ENCODE results near the gene MANF. TPM values are rescaled to one million over a fixed set of nuclear protein-coding genes. Genes with fewer than 3 reads are reported as not detected.
"Not testable (repeated sequence)": the region's sequence is repeated elsewhere in the genome, so short reads cannot be mapped to it uniquely, and the experiment has no call there.

MANF gene
- total and polyA plus RNA-seq, 2 donors (not counting 1 experiment from before 2014, with no cell fraction given) = 55.3 to 132 TPM

- H3K79me2 ChIP-seq (ENCODE audit: control insufficient read depth, insufficient read depth, low read length) = peaks cover 43% of the 10 kb centered on the region
- peak overlapping the region; percentile 80 for H3K9ac ChIP-seq (ENCODE audit: insufficient read depth, low read length)
- H3K27me3 ChIP-seq (ENCODE audit: control insufficient read depth, insufficient read depth, low read length) = no peaks in the 10 kb centered on the region
- peak overlapping the region; percentile 67 for H3K27ac ChIP-seq (ENCODE audit: insufficient read depth, low read length)
- peak overlapping the region; percentile 94 for H3K4me2 ChIP-seq (ENCODE audit: extremely low read depth, insufficient read depth, low read length)
- TF ChIP-seq EZH2 (IDR thresholded peaks at IDR 0.05; ENCODE audit: low read length, missing control alignments) (no peak), CTCF (conservative IDR thresholded peaks at IDR 0.05 in 1 of 2, IDR thresholded peaks at IDR 0.05 in 1 of 2; ENCODE audit: low read depth in 1 of 2, low read length in 2 of 2) (no peak)
- peaks cover 1% of the 10 kb centered on the region for H4K20me1 ChIP-seq (ENCODE audit: control insufficient read depth, extremely low read depth, insufficient read depth, low read length)
- H3K4me1 ChIP-seq (ENCODE audit: control insufficient read depth, extremely low read depth, insufficient read depth, low read length) = peaks cover 21% of the 10 kb centered on the region
- peak overlapping the region; percentile 59 to 97 (median 88) for H3K4me3 ChIP-seq (replicated peaks in 1 of 4; ENCODE audit: control extremely low read depth in 1 of 4, insufficient read depth in 1 of 4, low read depth in 3 of 4, low read length in 4 of 4)
- H3K9me3 ChIP-seq (ENCODE audit: control insufficient read depth, insufficient read depth, low read depth, low read length) = no peaks in the 10 kb centered on the region
- no peak overlapping the region for H2AFZ ChIP-seq (ENCODE audit: low read length)
- DNase-seq (ENCODE audit: low read depth in 2 of 2) = no peak
- H3K36me3 ChIP-seq (ENCODE audit: control insufficient read depth, insufficient read depth, low read length) = peaks cover 11% of the 10 kb centered on the region
Observed at GRCh38 chr3:51386159-51386851, 1.2 kb downstream of the MANF start.

- Histone ChIP-seq H3K4me1 (ENCODE audit: control insufficient read depth, extremely low read depth, insufficient read depth, low read length) (peaks cover 21% of the 10 kb centered on the region), H3K4me3 (replicated peaks in 1 of 4; ENCODE audit: control extremely low read depth in 1 of 4, insufficient read depth in 1 of 4, low read depth in 3 of 4, low read length in 4 of 4) (peak overlapping the region; percentile 59 to 97 (median 88)), H3K36me3 (ENCODE audit: control insufficient read depth, insufficient read depth, low read length) (peaks cover 11% of the 10 kb centered on the region), H3K27ac (ENCODE audit: insufficient read depth, low read length) (peak overlapping the region; percentile 40), H4K20me1 (ENCODE audit: control insufficient read depth, extremely low read depth, insufficient read depth, low read length) (peaks cover 1% of the 10 kb centered on the region), H3K9me3 (ENCODE audit: control insufficient read depth, insufficient read depth, low read depth, low read length) (no peaks in the 10 kb centered on the region), H3K9ac (ENCODE audit: insufficient read depth, low read length) (peak overlapping the region; percentile 8), H2AFZ (ENCODE audit: low read length) (no peak overlapping the region), H3K4me2 (ENCODE audit: extremely low read depth, insufficient read depth, low read length) (peak overlapping the region; percentile 94), H3K27me3 (ENCODE audit: control insufficient read depth, insufficient read depth, low read length) (no peaks in the 10 kb centered on the region), H3K79me2 (ENCODE audit: control insufficient read depth, insufficient read depth, low read length) (peaks cover 46% of the 10 kb centered on the region)
- TF ChIP-seq EZH2 (IDR thresholded peaks at IDR 0.05; ENCODE audit: low read length, missing control alignments) = no peak
- no peak for TF ChIP-seq CTCF (conservative IDR thresholded peaks at IDR 0.05 in 1 of 2, IDR thresholded peaks at IDR 0.05 in 1 of 2; ENCODE audit: low read depth in 1 of 2, low read length in 2 of 2)
- DNase-seq (ENCODE audit: low read depth in 2 of 2) = no peak
Observed at GRCh38 chr3:51386852-51387229, 1.8 kb downstream of the MANF start.

- Histone ChIP-seq H3K4me2 (ENCODE audit: extremely low read depth, insufficient read depth, low read length) (peak overlapping the region; percentile 62), H3K4me3 (replicated peaks in 1 of 4; ENCODE audit: control extremely low read depth in 1 of 4, insufficient read depth in 1 of 4, low read depth in 3 of 4, low read length in 4 of 4) (peak overlapping the region in 2 of 4 experiments; percentile 39 to 80), H3K4me1 (ENCODE audit: control insufficient read depth, extremely low read depth, insufficient read depth, low read length) (peaks cover 21% of the 10 kb centered on the region), H3K36me3 (ENCODE audit: control insufficient read depth, insufficient read depth, low read length) (peaks cover 12% of the 10 kb centered on the region), H3K79me2 (ENCODE audit: control insufficient read depth, insufficient read depth, low read length) (peaks cover 50% of the 10 kb centered on the region)
- not testable (repeated sequence) for H4K20me1 ChIP-seq (ENCODE audit: control insufficient read depth, extremely low read depth, insufficient read depth, low read length); DNase-seq (ENCODE audit: low read depth in 2 of 2); H3K9ac ChIP-seq (ENCODE audit: insufficient read depth, low read length); H2AFZ ChIP-seq (ENCODE audit: low read length); H3K9me3 ChIP-seq (ENCODE audit: control insufficient read depth, insufficient read depth, low read depth, low read length); H3K27me3 ChIP-seq (ENCODE audit: control insufficient read depth, insufficient read depth, low read length); H3K27ac ChIP-seq (ENCODE audit: insufficient read depth, low read length)
Observed at GRCh38 chr3:51387281-51387680, 2.2 kb downstream of the MANF start.

All from fibroblast of lung (primary cell).